ENCODE measurements around the gene PLAAT1. TPM values are rescaled to one million over a fixed set of nuclear protein-coding genes. Genes with fewer than 3 reads are reported as not detected.
A peak's percentile ranks its signal among the peaks of the same experiment; 100 is the strongest.

The PLAAT1 gene
- total and polyA plus RNA-seq, 8 donors = 0.20 to 0.94 (median 0.55) TPM; not detected in 3

DNA sequence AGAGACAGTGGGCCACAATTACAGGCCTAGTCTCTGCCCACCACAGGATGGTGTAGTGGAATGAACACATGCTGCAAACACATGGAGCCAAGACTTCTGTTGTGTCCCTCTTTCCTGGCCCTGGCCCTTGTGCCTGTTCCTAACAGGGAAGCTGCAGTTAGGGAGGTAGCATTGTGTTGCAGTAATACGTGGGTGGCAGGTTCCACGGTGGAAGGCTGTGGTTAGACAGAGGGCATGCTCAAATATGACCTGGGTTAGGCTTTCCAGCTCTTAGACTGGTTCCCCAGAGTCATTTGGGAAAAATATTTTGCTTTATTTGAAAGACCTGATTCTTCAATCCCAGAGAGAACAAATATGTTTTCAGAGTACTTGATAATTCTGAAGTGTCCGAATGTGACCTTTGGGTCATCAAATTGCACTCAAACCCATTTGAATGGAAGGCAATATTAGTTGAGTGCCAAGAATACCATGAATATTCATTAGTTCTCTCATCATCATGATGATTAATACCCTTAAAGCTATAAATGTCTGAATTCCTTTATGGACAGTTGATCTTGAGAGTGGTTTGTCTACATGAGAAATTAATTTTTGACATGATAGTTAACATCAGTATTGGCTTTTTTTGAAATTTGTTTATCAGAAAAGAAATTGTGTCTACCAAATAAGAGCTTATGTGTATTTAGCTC is 28.5 kb downstream of the PLAAT1 start:
- ATAC-seq (no peak), DNase-seq (no peak), FAIRE-seq (no peak)
- TF ChIP-seq, protein P1, sequence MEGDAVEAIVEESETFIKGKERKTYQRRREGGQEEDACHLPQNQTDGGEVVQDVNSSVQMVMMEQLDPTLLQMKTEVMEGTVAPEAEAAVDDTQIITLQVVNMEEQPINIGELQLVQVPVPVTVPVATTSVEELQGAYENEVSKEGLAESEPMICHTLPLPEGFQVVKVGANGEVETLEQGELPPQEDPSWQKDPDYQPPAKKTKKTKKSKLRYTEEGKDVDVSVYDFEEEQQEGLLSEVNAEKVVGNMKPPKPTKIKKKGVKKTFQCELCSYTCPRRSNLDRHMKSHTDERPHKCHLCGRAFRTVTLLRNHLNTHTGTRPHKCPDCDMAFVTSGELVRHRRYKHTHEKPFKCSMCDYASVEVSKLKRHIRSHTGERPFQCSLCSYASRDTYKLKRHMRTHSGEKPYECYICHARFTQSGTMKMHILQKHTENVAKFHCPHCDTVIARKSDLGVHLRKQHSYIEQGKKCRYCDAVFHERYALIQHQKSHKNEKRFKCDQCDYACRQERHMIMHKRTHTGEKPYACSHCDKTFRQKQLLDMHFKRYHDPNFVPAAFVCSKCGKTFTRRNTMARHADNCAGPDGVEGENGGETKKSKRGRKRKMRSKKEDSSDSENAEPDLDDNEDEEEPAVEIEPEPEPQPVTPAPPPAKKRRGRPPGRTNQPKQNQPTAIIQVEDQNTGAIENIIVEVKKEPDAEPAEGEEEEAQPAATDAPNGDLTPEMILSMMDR (IDR thresholded peaks at IDR 0.05) = no peak
- no peak overlapping the region for H3K27ac ChIP-seq
- H3K36me3 ChIP-seq = no peaks in the 10 kb centered on the region
- H3K4me3 ChIP-seq = no peak overlapping the region
- intact Hi-C loops (cut with DNase I) = no loop called here
- no peaks in the 10 kb centered on the region for H3K4me1 ChIP-seq
- no peaks in the 10 kb centered on the region for H3K9me3 ChIP-seq
- no peaks in the 10 kb centered on the region for H3K27me3 ChIP-seq
- WGBS, 2 donors = 64 to 77% methylated on average over 3 of the region's 3 CpGs

GRCh38 chr3:193270451-193270850 is 29.4 kb downstream of the PLAAT1 start:
- TF ChIP-seq, protein P1 (IDR thresholded peaks at IDR 0.05) = no peak
- Histone ChIP-seq H3K36me3 (no peaks in the 10 kb centered on the region), H3K4me1 (no peaks in the 10 kb centered on the region), H3K27ac (no peak overlapping the region), H3K27me3 (no peaks in the 10 kb centered on the region), H3K9me3 (no peaks in the 10 kb centered on the region), H3K4me3 (no peak overlapping the region)
- ATAC-seq (no peak), FAIRE-seq (no peak), DNase-seq (no peak)
- intact Hi-C loops (cut with DNase I) = no loop called here
- WGBS, 2 donors = 11 to 20% methylated on average over 3 of the region's 3 CpGs

DNA sequence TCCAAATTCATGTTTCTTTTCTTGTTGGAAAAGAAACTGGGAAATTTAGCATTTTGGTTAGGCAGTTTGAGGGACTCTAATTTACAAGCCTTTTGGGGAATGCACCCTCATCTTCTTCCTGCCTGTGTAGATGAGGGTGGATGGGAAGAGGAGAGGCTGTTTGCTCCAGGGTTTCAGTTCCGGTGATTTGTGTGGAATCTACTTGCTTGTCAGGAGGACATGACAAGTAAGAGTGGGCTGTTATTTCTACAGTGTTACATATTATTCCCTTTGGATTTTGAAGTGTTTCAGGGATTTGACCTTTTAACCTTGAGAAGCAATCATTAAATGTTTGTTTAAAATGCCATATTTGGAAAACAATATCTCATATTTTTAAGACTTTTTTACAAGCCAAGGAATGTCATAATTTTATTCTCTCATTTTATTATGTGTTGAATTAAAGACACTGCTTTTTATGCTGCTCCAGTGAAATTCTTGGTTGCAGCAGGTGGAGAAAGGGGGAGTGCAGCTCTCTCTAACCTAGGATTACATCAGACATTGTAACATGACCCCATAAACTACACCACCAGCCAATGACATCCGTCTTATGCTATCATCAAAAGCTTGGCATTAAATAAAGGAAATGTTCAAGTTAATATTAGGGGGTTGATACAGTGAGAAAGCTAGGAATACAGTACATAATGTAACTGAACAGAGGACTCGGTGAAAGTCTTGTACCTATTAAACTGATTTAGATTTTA is 30.2 kb downstream of the PLAAT1 start:
- no peaks in the 10 kb centered on the region for H3K4me1 ChIP-seq
- H3K27me3 ChIP-seq = no peaks in the 10 kb centered on the region
- FAIRE-seq (no peak), DNase-seq (no peak), ATAC-seq (peak in 2 of 4 donors; percentile 39 to 41)
- TF ChIP-seq, protein P1 (IDR thresholded peaks at IDR 0.05) = no peak
- intact Hi-C loops (cut with DNase I) = no loop called here
- no peaks in the 10 kb centered on the region for H3K36me3 ChIP-seq
- WGBS, 2 donors = 51 to 60% methylated on average over 3 of the region's 3 CpGs
- H3K9me3 ChIP-seq = no peaks in the 10 kb centered on the region
- no peak overlapping the region for H3K4me3 ChIP-seq
- H3K27ac ChIP-seq = no peak overlapping the region

GRCh38 chr3:193292386-193292785 is 51.4 kb downstream of the PLAAT1 start:
- no peak for DNase-seq
- intact Hi-C loops (cut with DNase I) = no loop called here
- ATAC-seq = no peak
- no peaks in the 10 kb centered on the region for H3K4me1 ChIP-seq
- FAIRE-seq = no peak
- TF ChIP-seq, protein P1 (IDR thresholded peaks at IDR 0.05) = no peak
- H3K4me3 ChIP-seq = no peak overlapping the region
- H3K9me3 ChIP-seq = no peaks in the 10 kb centered on the region
- H3K27ac ChIP-seq = no peak overlapping the region
- WGBS, 2 donors = 49 to 71% methylated on average over 3 of the region's 3 CpGs
- no peaks in the 10 kb centered on the region for H3K27me3 ChIP-seq
- H3K36me3 ChIP-seq = no peaks in the 10 kb centered on the region

- no peaks in the 10 kb centered on the region for H3K36me3 ChIP-seq
- no peak for FAIRE-seq
- DNase-seq = no peak
- no peak overlapping the region for H3K27ac ChIP-seq
- TF ChIP-seq, protein P1 (IDR thresholded peaks at IDR 0.05) = no peak
- intact Hi-C loops (cut with DNase I) = no loop called here
- WGBS, 2 donors = 66 to 74% methylated on average over 2 of the region's 2 CpGs
- no peak overlapping the region for H3K4me3 ChIP-seq
- no peaks in the 10 kb centered on the region for H3K27me3 ChIP-seq
- H3K4me1 ChIP-seq = no peaks in the 10 kb centered on the region
- no peak for ATAC-seq
- no peaks in the 10 kb centered on the region for H3K9me3 ChIP-seq
Observed at GRCh38 chr3:193295985-193296384, 55.0 kb downstream of the PLAAT1 start.

All from pancreas (tissue), 10 donors.